Activated CD4-positive, alpha-beta T cell treated with anti-CD3 and anti-CD28 coated beads, Interleukin-2, amount 50 U/mL, for 16 hours (primary cell): ENCODE data around the gene CCDC85C.

ENCODE experiments used
- DNase-seq: peaks from one replicate; pipeline ENCODE4 v3.0.0-alpha.2; 2020

Gene CCDC85C

DNA sequence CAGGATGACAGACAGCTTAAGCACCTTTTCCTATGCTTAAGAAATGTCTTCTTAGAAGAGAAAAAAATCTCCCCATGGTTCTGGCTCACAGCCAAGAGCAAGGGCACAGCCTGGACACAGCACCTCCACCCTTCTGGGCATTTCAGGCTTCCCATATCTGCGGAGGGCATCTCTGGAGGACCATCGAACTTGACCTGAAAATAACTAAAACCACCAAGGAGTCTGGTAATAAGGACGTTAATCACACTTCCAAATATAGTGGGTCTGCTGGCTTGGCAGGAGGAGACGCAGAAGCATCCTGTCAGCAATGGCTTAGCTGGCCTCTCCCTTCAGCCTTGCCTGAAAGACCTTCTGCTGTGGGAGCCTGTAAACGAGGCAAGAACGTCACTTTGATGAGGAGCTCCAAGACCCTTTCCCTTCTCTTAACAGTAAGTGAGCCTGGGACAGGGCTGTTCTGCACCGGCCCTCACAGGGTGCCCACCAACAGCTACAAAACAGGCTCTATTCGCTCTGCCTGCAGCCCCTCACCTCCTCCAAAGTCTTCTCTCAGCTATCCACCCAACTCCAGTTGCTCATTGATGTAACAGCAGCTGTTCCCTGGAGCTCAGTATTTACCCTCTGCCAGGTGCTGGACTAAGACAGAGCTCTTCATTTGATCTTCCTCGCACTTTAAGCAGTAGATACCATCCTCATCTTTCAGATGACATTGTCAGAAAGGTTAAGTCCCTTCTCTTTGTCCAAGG, 136.5 kb downstream of the CCDC85C start:
- DNase-seq = no peak

DNA sequence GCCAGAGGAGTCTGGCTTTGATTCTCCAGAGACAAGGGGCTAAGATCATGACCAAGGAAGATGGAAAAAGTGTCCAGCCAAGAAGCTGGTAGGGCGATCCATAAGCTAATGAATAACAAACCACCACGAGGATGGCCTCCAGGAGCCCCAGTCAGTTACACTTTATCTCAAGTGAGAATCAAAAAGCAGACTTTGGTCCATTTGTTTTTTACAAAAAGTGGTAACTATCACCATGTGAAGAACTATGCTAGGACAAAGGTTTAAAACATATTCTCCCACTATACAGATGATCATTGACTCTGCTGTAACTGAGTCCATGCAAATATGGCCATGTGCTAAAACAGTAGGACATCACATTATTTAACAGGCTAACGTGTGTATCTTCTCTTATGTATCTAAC, 137.2 kb downstream of the CCDC85C start:
- DNase-seq = no peak

DNA sequence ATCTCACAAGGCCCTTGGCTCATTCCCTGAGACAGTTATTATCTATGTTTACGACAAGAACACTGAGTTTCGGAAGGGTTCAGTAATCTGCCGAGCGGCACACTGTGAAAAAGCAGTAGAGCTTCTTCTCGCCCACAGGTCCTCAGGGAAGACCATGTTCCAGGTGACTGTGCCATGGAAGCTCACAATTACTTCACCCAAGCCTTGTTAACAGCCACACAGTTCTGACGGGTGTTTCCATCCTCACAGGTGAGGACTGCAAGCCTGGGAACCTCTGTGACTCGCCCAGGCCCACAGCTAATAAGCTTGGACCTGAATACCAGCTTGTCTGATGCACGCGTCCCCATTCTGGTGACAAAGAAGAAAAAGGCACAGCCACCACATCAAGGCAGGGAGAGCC, 138.7 kb downstream of the CCDC85C start:
- DNase-seq = no peak

DNA sequence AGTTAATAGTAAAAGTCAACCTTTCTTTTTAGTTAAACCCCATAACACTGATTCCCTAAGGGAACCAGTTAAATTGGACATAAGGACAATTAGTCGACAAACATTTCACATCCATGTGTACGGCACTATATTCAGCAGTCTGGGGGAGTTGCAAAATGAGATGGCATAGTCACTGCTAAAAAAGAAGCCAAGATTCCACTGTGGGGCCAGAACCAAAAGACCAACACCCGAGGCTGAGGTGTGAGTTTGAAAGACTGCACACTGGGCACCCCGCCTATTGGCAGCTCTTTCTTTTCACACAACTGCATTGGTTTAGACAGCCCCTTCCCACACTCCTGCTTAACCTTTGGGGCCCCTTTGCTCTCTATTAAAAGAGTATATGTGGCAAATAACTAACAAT, 140.0 kb downstream of the CCDC85C start:
- no peak for DNase-seq

DNA sequence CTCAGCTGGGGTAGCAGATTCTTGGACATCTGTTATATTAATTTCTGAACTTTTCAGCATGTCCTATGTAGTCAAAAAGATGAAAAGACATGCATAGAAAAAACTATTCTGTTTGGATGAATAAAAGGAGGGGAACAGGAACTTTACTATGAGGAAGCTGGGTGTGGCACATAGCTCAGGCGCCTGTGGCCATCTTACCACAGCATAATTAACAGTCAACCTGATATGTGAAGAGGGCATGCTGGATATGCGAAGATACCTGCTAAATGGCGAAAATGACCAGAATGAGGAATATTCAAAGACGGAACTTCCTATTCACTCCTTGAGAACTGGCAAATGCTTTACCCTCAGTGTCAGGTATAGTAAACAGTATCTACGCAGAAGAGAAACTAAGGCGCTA, 141.8 kb downstream of the CCDC85C start:
- DNase-seq = no peak

DNA sequence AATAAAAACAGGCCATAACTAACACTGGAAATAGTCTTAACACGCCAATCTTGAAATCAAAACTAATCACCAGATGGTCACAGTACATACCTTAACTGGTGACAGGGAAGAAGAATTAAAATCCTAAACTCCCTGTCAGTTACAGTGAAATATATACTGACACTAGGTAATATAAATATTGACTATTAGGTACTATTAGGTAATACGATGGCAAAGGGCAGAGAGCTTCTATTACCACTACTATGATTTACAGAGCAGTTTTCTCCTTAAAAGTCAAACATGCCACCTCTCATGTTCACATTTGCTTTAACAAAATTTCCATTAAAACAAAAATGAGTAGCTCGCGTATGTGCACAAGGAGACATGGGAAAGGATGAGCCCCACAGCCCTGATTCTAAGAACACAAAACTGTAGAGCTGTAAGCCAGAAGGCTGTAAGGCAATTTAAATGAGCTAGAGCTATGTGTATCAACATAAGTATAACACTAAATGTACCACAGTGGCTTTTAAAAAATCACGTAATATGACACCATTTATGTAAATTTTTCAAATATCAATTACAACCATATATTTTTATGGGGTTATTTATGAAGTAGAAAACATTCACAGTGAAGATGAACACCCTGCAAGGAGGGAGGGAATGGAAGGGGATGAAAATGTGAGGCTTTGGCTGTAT, 142.5 kb downstream of the CCDC85C start:
- no peak for DNase-seq

DNA sequence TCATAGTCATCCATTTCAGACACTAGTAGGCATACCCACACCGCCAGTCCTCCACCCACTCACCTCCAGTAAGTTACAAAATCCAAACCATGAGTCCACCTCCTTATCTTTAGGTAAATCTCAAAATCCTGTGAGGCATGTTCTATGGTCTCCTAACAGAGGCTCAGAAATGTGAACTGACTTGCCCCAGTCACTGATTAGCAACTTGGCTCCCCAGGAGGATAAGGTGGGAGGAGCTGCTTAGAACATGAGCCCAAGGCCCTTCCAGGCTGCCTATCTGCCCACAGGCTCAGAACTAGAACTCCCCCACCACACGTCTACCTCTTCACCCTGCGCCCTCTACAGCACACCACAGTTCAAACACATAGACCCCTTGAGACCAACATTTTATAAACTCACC, 143.2 kb downstream of the CCDC85C start:
- no peak for DNase-seq

DNA sequence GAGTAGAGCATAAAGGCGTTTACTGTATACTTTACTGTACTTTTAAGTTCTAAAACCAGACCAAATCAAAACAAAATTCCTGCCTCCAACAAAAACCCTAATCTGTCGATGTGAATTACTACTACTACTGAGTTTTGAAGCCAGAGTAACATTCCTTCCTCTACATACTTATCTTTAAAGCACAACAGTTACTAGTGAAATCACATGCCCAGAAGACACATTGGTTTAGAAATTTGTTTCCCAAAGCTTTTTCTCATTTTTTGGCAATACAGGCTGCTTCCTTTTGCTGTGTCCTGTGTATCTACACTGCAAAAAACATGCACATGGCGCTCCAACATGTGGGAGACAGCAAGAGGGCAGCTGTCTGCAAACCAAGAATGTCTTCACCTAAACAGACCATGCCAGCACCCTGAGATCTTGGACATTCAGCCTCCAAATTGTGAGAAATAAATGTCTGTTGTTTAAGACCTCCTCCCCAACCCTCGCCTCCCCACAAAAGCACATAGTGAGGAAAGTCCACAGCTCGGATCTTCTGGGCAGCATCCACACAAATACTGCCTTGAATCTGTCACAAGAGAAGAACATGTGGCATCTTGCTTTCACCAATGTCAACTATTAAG, 144.4 kb downstream of the CCDC85C start:
- no peak for DNase-seq

DNA sequence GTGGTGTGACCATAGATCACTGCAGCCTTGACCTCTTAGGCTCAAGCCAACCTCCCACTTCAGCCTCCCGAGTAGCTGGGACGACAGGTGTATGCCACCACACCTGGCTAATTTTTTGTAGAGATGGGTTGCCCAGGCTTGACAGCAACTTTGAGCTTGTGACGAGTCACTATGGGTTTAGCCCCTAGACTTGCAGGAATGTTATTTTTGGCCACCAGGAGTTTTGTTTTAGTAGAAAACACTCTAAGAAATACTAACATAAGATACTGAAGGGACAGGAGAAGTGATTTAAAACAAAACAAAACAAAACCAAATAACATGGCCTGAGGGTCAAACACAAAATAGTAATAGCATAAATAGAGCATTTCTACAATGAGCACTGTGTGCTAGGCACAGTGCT, 149.8 kb downstream of the CCDC85C start:
- no peak for DNase-seq

DNA sequence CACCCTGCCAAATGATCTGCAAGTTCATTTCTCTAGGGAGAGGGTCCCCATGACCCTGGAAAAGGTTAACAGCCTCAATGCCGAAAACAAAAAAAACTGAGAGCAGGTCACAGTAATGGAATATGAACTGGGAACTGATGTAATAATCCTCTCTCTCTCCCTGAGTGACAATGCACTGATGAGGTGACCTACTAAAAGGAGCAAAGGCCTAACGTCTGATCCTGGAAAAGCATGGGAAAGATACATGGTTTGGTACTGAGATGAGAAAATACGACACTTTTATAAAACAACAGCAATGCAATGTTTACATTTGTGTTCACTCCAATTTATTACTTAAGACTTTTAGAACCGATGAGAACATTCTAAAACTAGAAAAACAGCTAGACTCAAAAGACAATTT, 151.0 kb downstream of the CCDC85C start:
- DNase-seq = no peak

DNA sequence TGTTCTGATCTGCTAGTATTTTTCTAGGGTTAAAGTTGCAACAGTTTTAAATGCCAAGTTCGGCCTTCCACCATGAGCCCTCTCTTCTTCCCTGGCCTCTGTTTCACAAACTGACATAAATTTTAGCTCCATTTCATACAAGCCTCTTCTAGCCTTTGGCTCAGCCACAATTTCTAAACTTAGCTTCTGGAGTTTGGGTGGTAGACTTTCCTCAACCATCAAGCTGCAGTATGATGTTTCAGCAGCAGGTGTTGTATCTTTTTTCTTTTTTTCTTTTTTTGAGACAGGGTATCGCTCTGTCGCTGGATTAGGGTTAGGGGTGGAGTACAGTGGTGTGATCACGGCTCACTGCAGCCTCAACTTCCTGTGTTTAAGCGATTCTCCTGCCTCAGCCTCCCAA, 152.8 kb downstream of the CCDC85C start:
- DNase-seq = no peak

DNA sequence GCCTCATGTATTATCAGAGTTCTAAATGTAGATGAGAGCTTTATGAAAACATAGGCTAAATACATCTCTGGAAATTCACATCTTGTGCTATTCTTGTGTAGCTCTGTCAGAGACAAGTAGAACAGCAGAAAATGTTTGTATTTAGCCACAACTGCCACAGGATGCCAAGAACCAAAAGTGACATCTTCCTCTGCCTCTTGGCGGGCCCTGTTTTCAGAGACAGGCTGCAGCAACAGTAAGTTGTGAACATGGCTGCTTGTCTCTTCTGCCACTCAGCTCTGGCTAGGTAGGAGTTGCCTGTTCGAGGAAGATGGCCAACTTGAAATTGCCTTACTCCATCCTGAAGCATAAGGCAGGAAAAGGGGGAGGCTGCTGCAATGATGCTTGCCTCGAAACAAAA, 153.7 kb downstream of the CCDC85C start:
- DNase-seq = no peak
